Measurements from ENCODE around the gene P2RY6.

P2RY6 gene

GRCh38 chr11:73340164-73340563 is 68.0 kb downstream of the P2RY6 start:
- DNase-seq, result peak; percentile 16

- DNase-seq, result no peak
Observed at GRCh38 chr11:73342633-73343032, 70.5 kb downstream of the P2RY6 start.

- DNase-seq, result no peak
Observed at GRCh38 chr11:73343076-73343873, 71.1 kb downstream of the P2RY6 start.

GRCh38 chr11:73344191-73344607 is 72.1 kb downstream of the P2RY6 start:
- DNase-seq, result no peak

- no peak for DNase-seq
Observed at GRCh38 chr11:73345481-73346160, 73.5 kb downstream of the P2RY6 start.

GRCh38 chr11:73346186-73346935 is 74.2 kb downstream of the P2RY6 start:
- no peak for DNase-seq

- DNase-seq, result no peak
Observed at GRCh38 chr11:73347067-73347466, 74.9 kb downstream of the P2RY6 start.

Data from activated CD4-positive, alpha-beta T cell treated with anti-CD3 and anti-CD28 coated beads for 48 hours (primary cell).